ENCODE results near the gene NLE1.
"Not testable (repeated sequence)": the region's sequence is repeated elsewhere in the genome, so short reads cannot be mapped to it uniquely, and the experiment has no call there.

The NLE1 gene

DNA sequence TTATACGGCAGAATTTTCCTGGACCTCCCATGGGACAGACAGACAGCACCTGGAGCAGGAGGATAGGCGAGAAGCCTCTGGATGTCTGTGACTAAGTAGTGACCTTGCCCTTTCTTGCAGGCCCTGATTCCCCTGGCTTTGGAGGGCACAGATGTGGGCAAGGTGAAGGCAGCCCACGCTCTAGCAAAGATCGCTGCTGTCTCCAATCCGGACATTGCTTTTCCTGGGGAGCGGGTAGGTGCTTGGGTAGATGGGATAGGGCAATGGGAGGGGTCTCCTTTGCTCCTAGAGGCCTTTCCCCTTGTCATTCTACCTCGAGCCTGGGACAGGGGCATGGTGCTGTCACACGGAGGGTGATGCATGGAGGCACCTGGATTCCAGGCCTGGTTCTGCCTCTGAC lies 34.8 kb upstream of the NLE1 start:
- DNase-seq (ENCODE audit: insufficient read length, low spot score), result no peak
- TF ChIP-seq TAF1 (IDR thresholded peaks at IDR 0.05; ENCODE audit: low read depth, low read length) (no peak), SPI1 (IDR thresholded peaks at IDR 0.05; ENCODE audit: low read depth, low read length) (no peak), PAX5 (IDR thresholded peaks at IDR 0.05; ENCODE audit: insufficient read depth, low read length, severe bottlenecking) (no peak), POLR2AphosphoS5 (IDR thresholded peaks at IDR 0.05; ENCODE audit: low read depth, low read length) (no peak), POLR2A (IDR thresholded peaks at IDR 0.05; ENCODE audit: low read depth, low read length) (no peak), POU2F2 (IDR thresholded peaks at IDR 0.05; ENCODE audit: low read depth, low read length) (no peak)
- FAIRE-seq, result no peak

DNA sequence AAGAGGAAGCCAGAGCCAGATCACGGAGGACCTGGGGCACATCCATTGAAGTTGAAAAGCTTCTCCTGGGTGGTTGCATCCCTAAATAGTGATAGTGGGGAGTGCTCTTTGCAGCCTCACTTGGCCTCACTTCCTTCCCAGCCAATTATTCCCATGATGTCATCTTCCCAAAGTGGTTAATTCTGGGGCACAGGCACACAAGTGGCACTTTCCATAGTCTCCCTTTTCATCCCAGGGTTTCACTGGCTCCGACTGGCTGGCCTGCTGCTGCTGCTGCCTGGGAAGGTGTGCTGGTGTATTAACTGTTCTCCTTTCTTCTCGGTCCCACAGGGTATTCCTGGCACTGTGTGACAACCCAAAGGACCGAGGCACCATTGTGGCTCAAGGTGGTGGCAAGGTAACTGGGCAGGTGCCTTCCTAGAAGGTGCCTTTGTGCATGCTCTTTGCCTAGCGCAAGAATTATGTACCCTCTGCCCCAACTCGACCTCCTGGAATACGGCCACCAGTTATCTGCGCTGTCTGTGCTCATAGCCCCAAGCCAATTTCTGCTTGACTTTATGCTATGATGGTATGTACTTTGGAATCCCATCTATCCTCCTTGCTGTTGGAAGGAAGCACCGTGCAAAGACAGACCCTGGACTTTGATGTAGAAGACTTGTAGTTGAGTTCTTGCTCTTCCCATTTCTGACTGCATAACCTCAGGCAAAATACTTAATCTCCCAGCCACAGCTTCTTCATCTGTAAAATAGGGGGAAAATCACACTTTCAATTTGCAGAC lies 33.7 kb upstream of the NLE1 start:
- TF ChIP-seq POLR2AphosphoS5 (IDR thresholded peaks at IDR 0.05; ENCODE audit: low read depth, low read length), result no peak
- no peak for TF ChIP-seq POLR2A (IDR thresholded peaks at IDR 0.05; ENCODE audit: low read depth, low read length)
- no peak for TF ChIP-seq TAF1 (IDR thresholded peaks at IDR 0.05; ENCODE audit: low read depth, low read length)
- no peak for TF ChIP-seq PAX5 (IDR thresholded peaks at IDR 0.05; ENCODE audit: insufficient read depth, low read length, severe bottlenecking)
- no peak for TF ChIP-seq SPI1 (IDR thresholded peaks at IDR 0.05; ENCODE audit: low read depth, low read length)
- no peak for TF ChIP-seq POU2F2 (IDR thresholded peaks at IDR 0.05; ENCODE audit: low read depth, low read length)
- no peak for FAIRE-seq
- DNase-seq (ENCODE audit: insufficient read length, low spot score), result no peak

DNA sequence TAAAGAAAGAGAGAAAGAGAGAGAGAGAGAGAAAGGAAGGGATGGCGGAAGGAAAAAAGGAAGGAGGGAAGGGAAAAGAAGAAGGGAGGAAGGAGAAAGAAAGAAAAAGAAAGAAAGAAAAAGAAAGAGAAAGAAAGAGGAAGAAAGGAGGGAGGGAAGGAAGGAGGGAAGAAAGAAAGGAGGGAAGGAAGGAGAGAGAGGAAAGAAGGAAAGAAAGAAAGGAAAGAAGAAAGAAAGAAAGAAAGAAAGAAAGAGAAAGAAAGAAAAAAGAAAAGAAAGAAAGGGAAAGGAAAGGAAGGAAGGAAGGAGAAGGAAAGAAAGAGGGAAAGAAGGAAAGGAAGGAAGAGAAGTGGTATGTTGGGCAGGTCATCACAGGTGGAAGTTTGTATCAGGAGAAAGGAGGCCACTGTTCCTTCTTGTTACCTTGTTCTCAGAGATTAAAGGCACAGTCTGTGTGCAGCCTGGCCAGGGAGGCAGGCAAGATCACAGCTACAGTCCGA lies 32.8 kb upstream of the NLE1 start:
- FAIRE-seq (no peak), DNase-seq (ENCODE audit: insufficient read length, low spot score) (no peak)
- no peak for TF ChIP-seq POLR2AphosphoS5 (IDR thresholded peaks at IDR 0.05; ENCODE audit: low read depth, low read length)
- no peak for TF ChIP-seq POLR2A (IDR thresholded peaks at IDR 0.05; ENCODE audit: low read depth, low read length)
- TF ChIP-seq PAX5 (IDR thresholded peaks at IDR 0.05; ENCODE audit: insufficient read depth, low read length, severe bottlenecking), result no peak
- TF ChIP-seq SPI1 (IDR thresholded peaks at IDR 0.05; ENCODE audit: low read depth, low read length), result no peak
- TF ChIP-seq TAF1 (IDR thresholded peaks at IDR 0.05; ENCODE audit: low read depth, low read length), result no peak
- no peak for TF ChIP-seq POU2F2 (IDR thresholded peaks at IDR 0.05; ENCODE audit: low read depth, low read length)

DNA sequence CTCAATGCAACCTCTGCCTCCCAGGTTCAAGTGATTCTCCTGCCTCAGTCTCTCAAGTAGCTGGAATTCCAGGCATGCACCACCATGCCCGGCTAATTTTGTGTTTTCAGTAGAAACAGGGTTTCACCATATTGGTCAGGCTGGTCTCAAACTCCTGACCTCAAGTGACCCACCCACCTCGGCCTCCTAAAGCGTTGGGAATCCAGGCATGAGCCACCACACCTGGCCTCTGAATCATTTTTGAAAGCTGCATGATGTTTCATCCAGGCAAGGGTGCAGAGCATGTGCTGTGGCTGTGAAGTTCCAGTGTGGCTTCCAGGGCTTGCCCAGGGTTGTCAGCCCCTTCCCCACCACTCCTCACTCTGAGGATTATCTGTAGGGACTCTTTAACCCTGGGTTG lies 30.2 kb upstream of the NLE1 start:
- FAIRE-seq; DNase-seq (ENCODE audit: insufficient read length, low spot score): not testable (repeated sequence)

DNA sequence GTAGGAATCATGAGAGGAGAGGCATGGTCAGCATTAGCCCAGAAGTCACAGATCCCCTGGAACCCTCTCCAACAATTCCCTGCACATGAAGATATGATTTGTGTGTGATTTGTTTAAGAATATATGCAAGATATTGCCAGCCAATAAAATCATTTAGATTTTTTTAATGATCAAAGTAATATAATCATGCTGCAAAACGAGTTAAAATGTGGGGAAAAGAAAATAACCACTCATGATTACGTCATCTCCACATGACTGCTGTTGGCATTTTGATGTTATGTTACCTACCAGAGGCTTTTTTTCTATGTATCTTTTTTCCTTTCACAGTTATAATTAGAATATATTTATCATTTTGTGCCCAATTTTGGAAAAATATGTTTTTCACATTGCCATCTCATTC lies 29.7 kb upstream of the NLE1 start:
- DNase-seq (ENCODE audit: insufficient read length, low spot score), result no peak
- TF ChIP-seq TAF1 (IDR thresholded peaks at IDR 0.05; ENCODE audit: low read depth, low read length), result no peak
- TF ChIP-seq SPI1 (IDR thresholded peaks at IDR 0.05; ENCODE audit: low read depth, low read length), result no peak
- no peak for TF ChIP-seq POU2F2 (IDR thresholded peaks at IDR 0.05; ENCODE audit: low read depth, low read length)
- no peak for TF ChIP-seq PAX5 (IDR thresholded peaks at IDR 0.05; ENCODE audit: insufficient read depth, low read length, severe bottlenecking)
- no peak for TF ChIP-seq POLR2A (IDR thresholded peaks at IDR 0.05; ENCODE audit: low read depth, low read length)
- TF ChIP-seq POLR2AphosphoS5 (IDR thresholded peaks at IDR 0.05; ENCODE audit: low read depth, low read length), result no peak
- no peak for FAIRE-seq

DNA sequence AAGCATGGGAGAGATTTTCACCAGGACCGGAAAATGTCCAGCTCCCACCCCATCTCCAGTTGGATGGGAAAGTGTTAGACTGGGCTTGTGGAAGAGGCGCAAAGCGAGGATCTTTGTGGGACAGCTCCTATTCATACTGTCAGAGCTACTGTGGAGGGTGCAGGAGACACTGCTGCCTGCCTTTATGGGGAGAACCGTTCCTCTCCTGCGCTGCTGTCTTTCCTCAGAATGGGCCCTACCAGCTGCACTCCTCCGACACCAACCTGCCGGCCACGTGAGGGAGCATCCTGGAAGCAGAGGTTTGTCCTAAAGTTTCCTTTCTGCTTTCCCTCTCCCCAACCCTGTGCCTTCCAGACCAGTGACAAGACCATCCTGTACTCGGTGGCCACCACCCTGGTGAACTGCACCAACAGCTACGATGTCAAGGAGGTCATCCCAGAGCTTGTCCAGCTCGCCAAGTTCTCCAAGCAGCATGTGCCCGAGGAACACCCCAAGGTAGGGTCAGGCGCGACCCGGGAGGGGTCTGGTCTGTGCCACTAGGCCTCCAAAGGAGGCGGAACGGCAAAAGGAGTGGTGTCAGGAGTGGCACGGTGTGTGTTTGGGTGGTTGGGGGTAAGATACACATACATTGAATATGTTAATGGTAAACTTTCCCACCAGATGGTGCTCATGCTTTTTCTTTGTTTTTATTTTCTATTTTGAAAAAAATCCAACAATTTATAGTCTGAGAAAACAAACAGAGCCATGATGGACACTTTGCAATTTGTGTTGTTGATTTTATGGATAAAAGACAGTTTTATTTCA lies 29.1 kb upstream of the NLE1 start:
- FAIRE-seq, result peak; percentile 35
- peak; percentile 33 for DNase-seq (ENCODE audit: insufficient read length, low spot score)
- TF ChIP-seq POU2F2 (IDR thresholded peaks at IDR 0.05; ENCODE audit: low read depth, low read length) (no peak), POLR2A (IDR thresholded peaks at IDR 0.05; ENCODE audit: low read depth, low read length) (no peak), TAF1 (IDR thresholded peaks at IDR 0.05; ENCODE audit: low read depth, low read length) (no peak), PAX5 (IDR thresholded peaks at IDR 0.05; ENCODE audit: insufficient read depth, low read length, severe bottlenecking) (no peak), SPI1 (IDR thresholded peaks at IDR 0.05; ENCODE audit: low read depth, low read length) (no peak), POLR2AphosphoS5 (IDR thresholded peaks at IDR 0.05; ENCODE audit: low read depth, low read length) (no peak)

DNA sequence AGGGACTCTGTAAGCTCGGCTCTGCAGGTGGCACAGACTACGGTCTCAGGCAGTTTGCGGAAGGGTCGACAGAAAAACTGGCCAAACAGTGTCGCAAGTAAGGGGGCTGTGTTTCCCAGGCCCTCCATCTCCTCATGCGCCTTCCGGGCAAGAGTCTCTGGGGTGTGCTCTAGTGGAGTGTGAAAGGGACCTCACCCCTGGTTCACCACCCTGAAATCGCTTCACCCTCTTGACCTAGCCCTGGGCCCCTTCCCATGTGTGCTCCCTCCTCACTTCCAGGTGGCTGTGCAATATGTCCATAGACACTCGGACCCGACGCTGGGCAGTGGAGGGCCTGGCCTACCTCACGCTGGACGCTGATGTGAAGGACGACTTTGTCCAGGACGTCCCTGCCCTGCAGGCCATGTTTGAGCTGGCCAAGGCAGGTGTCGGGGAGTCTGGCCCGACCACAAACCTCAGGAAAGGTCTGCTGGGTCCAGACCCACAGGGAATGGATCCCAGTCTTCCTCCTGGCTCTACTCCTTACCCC lies 27.8 kb upstream of the NLE1 start:
- FAIRE-seq (no peak), DNase-seq (ENCODE audit: insufficient read length, low spot score) (no peak)
- TF ChIP-seq SPI1 (IDR thresholded peaks at IDR 0.05; ENCODE audit: low read depth, low read length), result no peak
- no peak for TF ChIP-seq POLR2A (IDR thresholded peaks at IDR 0.05; ENCODE audit: low read depth, low read length)
- TF ChIP-seq POLR2AphosphoS5 (IDR thresholded peaks at IDR 0.05; ENCODE audit: low read depth, low read length), result no peak
- no peak for TF ChIP-seq TAF1 (IDR thresholded peaks at IDR 0.05; ENCODE audit: low read depth, low read length)
- no peak for TF ChIP-seq PAX5 (IDR thresholded peaks at IDR 0.05; ENCODE audit: insufficient read depth, low read length, severe bottlenecking)
- no peak for TF ChIP-seq POU2F2 (IDR thresholded peaks at IDR 0.05; ENCODE audit: low read depth, low read length)

DNA sequence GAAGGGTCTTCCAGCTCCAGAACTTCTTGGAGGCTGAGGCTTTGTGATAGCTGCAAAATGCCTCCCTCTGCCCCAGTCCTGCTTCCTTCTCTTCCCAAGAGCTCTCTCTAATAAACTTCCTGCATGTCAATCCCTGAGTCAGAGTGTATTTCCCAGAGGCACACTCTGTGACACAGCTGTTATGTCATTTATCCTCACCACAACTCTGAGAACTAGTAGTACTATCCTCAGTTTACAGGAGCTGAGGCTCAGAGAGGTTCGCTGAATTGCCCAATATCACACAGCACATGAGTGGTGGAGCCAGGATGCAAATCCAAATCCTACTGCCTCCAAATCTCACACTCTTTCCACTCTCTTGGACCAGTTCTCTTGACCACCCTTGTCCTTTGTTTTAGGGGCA lies 25.6 kb upstream of the NLE1 start:
- TF ChIP-seq POLR2AphosphoS5 (IDR thresholded peaks at IDR 0.05; ENCODE audit: low read depth, low read length) (no peak), TAF1 (IDR thresholded peaks at IDR 0.05; ENCODE audit: low read depth, low read length) (no peak), SPI1 (IDR thresholded peaks at IDR 0.05; ENCODE audit: low read depth, low read length) (no peak), PAX5 (IDR thresholded peaks at IDR 0.05; ENCODE audit: insufficient read depth, low read length, severe bottlenecking) (no peak), POU2F2 (IDR thresholded peaks at IDR 0.05; ENCODE audit: low read depth, low read length) (no peak), POLR2A (IDR thresholded peaks at IDR 0.05; ENCODE audit: low read depth, low read length) (no peak)
- no peak for FAIRE-seq
- DNase-seq (ENCODE audit: insufficient read length, low spot score), result no peak

DNA sequence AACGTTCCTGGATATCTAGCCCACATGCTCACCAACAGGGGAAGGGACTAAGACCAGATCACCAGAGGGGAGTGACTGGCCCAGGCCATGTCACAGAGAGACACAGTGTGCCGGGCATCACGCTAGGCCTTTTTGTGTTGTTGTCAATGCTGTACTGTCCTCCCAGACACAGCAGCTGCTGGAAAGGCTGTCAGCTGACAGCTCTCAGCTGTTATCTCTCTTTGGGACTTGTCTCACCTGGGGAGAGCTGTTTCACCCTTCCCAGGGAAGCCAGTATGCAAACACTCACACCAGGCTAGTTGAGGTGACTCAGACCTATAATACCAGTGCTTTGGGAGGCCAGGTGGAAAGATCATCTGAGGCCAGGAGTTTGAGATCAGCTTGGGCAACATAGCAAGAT lies 24.9 kb upstream of the NLE1 start:
- DNase-seq (ENCODE audit: insufficient read length, low spot score) (no peak), FAIRE-seq (no peak)
- TF ChIP-seq SPI1 (IDR thresholded peaks at IDR 0.05; ENCODE audit: low read depth, low read length), result no peak
- TF ChIP-seq TAF1 (IDR thresholded peaks at IDR 0.05; ENCODE audit: low read depth, low read length), result no peak
- TF ChIP-seq PAX5 (IDR thresholded peaks at IDR 0.05; ENCODE audit: insufficient read depth, low read length, severe bottlenecking), result no peak
- no peak for TF ChIP-seq POLR2AphosphoS5 (IDR thresholded peaks at IDR 0.05; ENCODE audit: low read depth, low read length)
- TF ChIP-seq POU2F2 (IDR thresholded peaks at IDR 0.05; ENCODE audit: low read depth, low read length), result no peak
